Activated CD4-positive, alpha-beta T cell treated with anti-CD3 and anti-CD28 coated beads, Interleukin-2, amount 50 U/mL, for 16 hours (primary cell): ENCODE measurements around the gene CTNNAL1.

ENCODE experiments used
- DNase-seq: peaks from one replicate; pipeline ENCODE4 v3.0.0-alpha.2; 2020

The CTNNAL1 gene

GRCh38 chr9:109026306-109026705, 13.0 kb upstream of the CTNNAL1 start:
- no peak for DNase-seq

- DNase-seq: no peak
Measured at GRCh38 chr9:109022873-109023272, 9.6 kb upstream of the CTNNAL1 start.

- no peak for DNase-seq
Measured at GRCh38 chr9:109020581-109021511, 7.5 kb upstream of the CTNNAL1 start.

GRCh38 chr9:109020113-109020512, 6.8 kb upstream of the CTNNAL1 start:
- DNase-seq: no peak

- DNase-seq: no peak
Measured at GRCh38 chr9:109019420-109019819, 6.1 kb upstream of the CTNNAL1 start.

GRCh38 chr9:109017493-109017892, 4.2 kb upstream of the CTNNAL1 start:
- DNase-seq: no peak

- no peak for DNase-seq
Measured at GRCh38 chr9:109017061-109017460, 3.8 kb upstream of the CTNNAL1 start.

GRCh38 chr9:109016132-109016531, 2.8 kb upstream of the CTNNAL1 start:
- no peak for DNase-seq

- DNase-seq: no peak
Measured at GRCh38 chr9:109014608-109015280, 1.4 kb upstream of the CTNNAL1 start.

GRCh38 chr9:109013679-109014607, 644 bp upstream of the CTNNAL1 start:
- no peak for DNase-seq

GRCh38 chr9:109012009-109012875, 1.1 kb downstream of the CTNNAL1 start:
- DNase-seq: peak; percentile 73

- no peak for DNase-seq
Measured at GRCh38 chr9:109011231-109011671, 2.0 kb downstream of the CTNNAL1 start.

GRCh38 chr9:109010746-109011145, 2.6 kb downstream of the CTNNAL1 start:
- peak; percentile 84 for DNase-seq

- DNase-seq: no peak
Measured at GRCh38 chr9:109005678-109006077, 7.6 kb downstream of the CTNNAL1 start.

- DNase-seq: no peak
Measured at GRCh38 chr9:109003116-109003515, 10.2 kb downstream of the CTNNAL1 start.

- no peak for DNase-seq
Measured at GRCh38 chr9:109002141-109002540, 11.2 kb downstream of the CTNNAL1 start.

GRCh38 chr9:109001275-109001676, 12.0 kb downstream of the CTNNAL1 start:
- peak; percentile 37 for DNase-seq

- no peak for DNase-seq
Measured at GRCh38 chr9:108997112-108997511, 16.2 kb downstream of the CTNNAL1 start.

GRCh38 chr9:108996643-108997042, 16.7 kb downstream of the CTNNAL1 start:
- DNase-seq: no peak

- peak; percentile 41 for DNase-seq
Measured at GRCh38 chr9:108994695-108995094, 18.6 kb downstream of the CTNNAL1 start.

- DNase-seq: no peak
Measured at GRCh38 chr9:108991479-108991878, 21.8 kb downstream of the CTNNAL1 start.

- DNase-seq: no peak
Measured at GRCh38 chr9:108983885-108984284, 29.4 kb downstream of the CTNNAL1 start.
